Progenitor cell of endocrine pancreas (in vitro differentiated cells): Measurements from ENCODE around the gene RABL3. TPM values are rescaled to one million over a fixed set of nuclear protein-coding genes. Genes with fewer than 3 reads are reported as not detected.

ENCODE experiments used
- DNase-seq: peaks from one replicate; pipeline ENCODE4 v3.0.0; 2021; ENCODE audit warnings: low spot score; ENCODE audit not compliant: unreplicated experiment
- H3K27ac Mint-ChIP-seq: 2 replicates; pipeline ENCODE4 v1.8.0; 2021; ENCODE audit warnings: mild to moderate bottlenecking, moderate library complexity, mixed read lengths
- H3K27me3 Mint-ChIP-seq: 2 replicates; pipeline ENCODE4 v1.8.0; 2021; ENCODE audit warnings: mixed read lengths
- H3K36me3 Mint-ChIP-seq: 2 replicates; pipeline ENCODE4 v1.8.0; 2022; ENCODE audit warnings: mixed read lengths; ENCODE audit not compliant: insufficient read depth
- H3K4me1 Mint-ChIP-seq: 2 replicates; pipeline ENCODE4 v1.8.0; 2021; ENCODE audit warnings: low read depth, mixed read lengths
- H3K4me3 Mint-ChIP-seq: 2 replicates; pipeline ENCODE4 v1.8.0; 2021; ENCODE audit warnings: low read depth, mild to moderate bottlenecking, moderate library complexity, mixed read lengths
- H3K9me3 Mint-ChIP-seq: 2 replicates; pipeline ENCODE4 v1.8.0; 2021; ENCODE audit warnings: low read depth, mixed read lengths
- CTCF ChIP-seq: fragments of 200-600 bp; sonication (generic); IDR thresholded peaks from one replicate; pipeline ENCODE4 v1.5.0; 2021; ENCODE audit warnings: antibody characterized with exemption, mild to moderate bottlenecking; ENCODE audit not compliant: unreplicated experiment
- total RNA-seq: library from RNA; stranded (reverse); gene quantifications from 2 replicates; pipeline ENCODE4 v1.2.1, GENCODE V29; 2021

Gene RABL3
- total RNA-seq, 1 donor from 2014 or later: 24.9 TPM

DNA sequence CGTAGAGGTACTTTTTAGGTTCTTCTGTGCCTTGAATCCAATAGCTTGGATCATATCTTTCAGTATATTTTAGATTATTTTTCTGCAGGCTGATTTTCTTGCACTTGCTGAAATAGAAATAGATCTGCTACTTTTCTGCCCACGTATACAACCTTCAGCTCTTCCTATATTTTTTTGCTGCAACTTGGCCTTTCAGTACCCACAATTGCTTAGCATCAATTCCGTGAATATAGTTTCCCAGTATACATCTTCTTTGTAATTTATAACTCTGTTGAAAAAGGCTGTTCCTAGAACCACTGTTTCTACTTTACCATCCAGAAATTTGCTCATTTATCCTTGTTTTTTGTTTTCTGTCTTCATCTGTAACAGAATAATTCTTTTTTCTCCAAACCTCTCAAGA, 36.5 kb upstream of the RABL3 start:
- TF ChIP-seq CTCF: no peak
- Mint-ChIP-seq H3K4me3 (no peak overlapping the region), H3K36me3 (peaks cover 20% of the 10 kb centered on the region)

GRCh38 chr3:120775411-120775810, 33.1 kb upstream of the RABL3 start:
- TF ChIP-seq CTCF: no peak
- Mint-ChIP-seq H3K36me3 (peaks cover 15% of the 10 kb centered on the region), H3K27ac (no peak overlapping the region), H3K4me3 (no peak overlapping the region), H3K4me1 (no peaks in the 10 kb centered on the region), H3K9me3 (no peaks in the 10 kb centered on the region), H3K27me3 (no peaks in the 10 kb centered on the region)
- no peak for DNase-seq

More for the DNA sequence above, 36.5 kb upstream of the RABL3 start:
- H3K27me3 Mint-ChIP-seq: no peaks in the 10 kb centered on the region
- DNase-seq: no peak
- no peak overlapping the region for H3K27ac Mint-ChIP-seq
- no peaks in the 10 kb centered on the region for H3K9me3 Mint-ChIP-seq
- H3K4me1 Mint-ChIP-seq: peaks cover 2% of the 10 kb centered on the region

DNA sequence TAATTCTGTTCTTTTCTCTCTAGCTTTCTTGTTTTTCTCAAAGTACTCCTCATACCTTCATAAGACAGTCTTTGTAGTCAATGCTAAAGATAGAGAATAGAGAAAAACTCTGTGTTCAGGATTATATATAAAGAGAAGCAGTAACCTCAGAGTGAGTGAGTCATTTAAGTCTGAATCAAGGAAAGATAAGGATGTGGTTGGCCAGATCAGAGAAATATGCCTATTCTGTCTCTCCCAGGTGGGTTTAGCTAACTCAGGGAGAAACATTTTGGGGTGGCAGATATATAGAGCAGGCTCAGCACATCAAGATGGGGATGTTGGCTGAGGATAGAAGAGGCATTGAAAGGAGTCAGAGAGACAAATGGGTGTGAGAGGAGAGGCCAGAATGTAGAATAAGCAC, 31.6 kb upstream of the RABL3 start:
- Mint-ChIP-seq H3K27ac (no peak overlapping the region), H3K4me1 (peaks cover 3% of the 10 kb centered on the region), H3K36me3 (peaks cover 9% of the 10 kb centered on the region), H3K4me3 (no peak overlapping the region), H3K27me3 (no peaks in the 10 kb centered on the region), H3K9me3 (no peaks in the 10 kb centered on the region)
- no peak for TF ChIP-seq CTCF
- DNase-seq: no peak

DNA sequence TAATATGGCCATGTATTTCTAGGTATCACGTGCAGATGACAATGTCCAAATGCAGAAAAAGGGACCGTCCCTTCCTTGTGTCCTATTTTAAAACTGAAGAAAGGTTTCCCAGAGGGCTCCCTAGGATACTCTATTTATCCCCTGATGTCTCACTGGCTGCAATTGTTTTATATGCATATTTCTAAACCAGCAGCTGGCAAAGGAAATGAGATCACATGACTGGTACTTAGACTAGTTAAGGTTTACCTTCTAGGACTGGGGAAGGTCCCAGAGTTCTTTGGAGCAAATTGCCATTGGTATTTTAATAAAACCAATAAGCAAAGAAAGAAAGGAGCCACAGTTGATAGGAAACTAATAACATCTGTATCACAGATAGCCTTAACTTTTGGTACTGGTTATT, 29.8 kb upstream of the RABL3 start:
- H3K4me1 Mint-ChIP-seq: peaks cover 3% of the 10 kb centered on the region
- H3K27ac Mint-ChIP-seq: no peak overlapping the region
- peaks cover 7% of the 10 kb centered on the region for H3K36me3 Mint-ChIP-seq

DNA sequence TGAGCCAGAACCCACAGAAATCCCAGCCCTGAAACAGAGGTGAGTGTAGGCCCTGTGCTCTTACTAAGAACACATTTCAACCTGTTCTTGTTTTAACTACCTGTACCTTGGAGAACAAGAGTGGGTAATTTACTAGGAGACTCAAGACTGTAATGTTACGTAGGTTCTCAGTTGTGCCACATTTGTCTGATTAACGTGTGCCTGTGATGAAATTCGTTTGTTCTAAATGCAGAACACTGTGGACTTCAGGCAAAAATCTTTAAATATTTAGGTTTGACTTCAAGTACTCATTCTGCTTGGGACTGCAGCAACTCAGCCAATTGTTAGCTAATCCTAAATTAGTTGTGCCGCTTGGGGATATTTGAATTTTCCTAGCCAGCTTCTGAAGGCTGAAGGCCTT, 28.6 kb upstream of the RABL3 start:
- TF ChIP-seq CTCF: no peak
- H3K4me1 Mint-ChIP-seq: peaks cover 15% of the 10 kb centered on the region

More for the DNA sequence above, 29.8 kb upstream of the RABL3 start:
- DNase-seq: no peak
- no peak for TF ChIP-seq CTCF
- Mint-ChIP-seq H3K27me3 (no peaks in the 10 kb centered on the region), H3K4me3 (no peak overlapping the region), H3K9me3 (no peaks in the 10 kb centered on the region)

More for the DNA sequence above, 28.6 kb upstream of the RABL3 start:
- H3K36me3 Mint-ChIP-seq: peaks cover 4% of the 10 kb centered on the region
- H3K27me3 Mint-ChIP-seq: no peaks in the 10 kb centered on the region
- H3K9me3 Mint-ChIP-seq: no peaks in the 10 kb centered on the region
- H3K4me3 Mint-ChIP-seq: no peak overlapping the region
- DNase-seq: no peak
- H3K27ac Mint-ChIP-seq: no peak overlapping the region
